GM23338 (cell line): ENCODE data around the gene KIF17.

Source experiments
- EZH2 ChIP-seq: fragments of 200-600 bp; sonication (generic); IDR thresholded peaks from one replicate; pipeline ENCODE4 v1.8.0; 2017; ENCODE audit warnings: antibody characterized with exemption, mild to moderate bottlenecking, low read depth; ENCODE audit not compliant: unreplicated experiment
- JUNB ChIP-seq: IDR thresholded peaks from one replicate; pipeline ENCODE4 v1.6.1; 2016; ENCODE audit warnings: antibody characterized with exemption; ENCODE audit not compliant: unreplicated experiment
- STAT1 ChIP-seq: IDR thresholded peaks from one replicate; pipeline ENCODE4 v1.6.1; 2016; ENCODE audit warnings: antibody characterized with exemption; ENCODE audit not compliant: unreplicated experiment
- ZNF331 ChIP-seq: fragments of 250-450 bp; sonication (Bioruptor Pico); IDR thresholded peaks from 2 replicates; pipeline ENCODE4 v1.5.0; 2020; ENCODE audit warnings: low read depth, mild to moderate bottlenecking, moderate library complexity
- TF ChIP-seq, protein P1 (sequence below), 2 experiments: fragments of 200-600 bp in 1 of 2; sonication (generic) in 1 of 2; conservative IDR thresholded peaks; 2 replicates each; pipeline versions ENCODE4 v1.5.1 to v1.6.1; 2016 to 2017; ENCODE audit warnings: antibody characterized with exemption in 2 of 2, low read depth in 2 of 2, mild to moderate bottlenecking in 2 of 2, moderate library complexity in 1 of 2
- TF ChIP-seq, protein P2 (sequence below): IDR thresholded peaks from one replicate; pipeline ENCODE4 v1.6.1; 2018; ENCODE audit warnings: antibody characterized with exemption; ENCODE audit not compliant: unreplicated experiment

- TF ChIP-seq, protein P1, sequence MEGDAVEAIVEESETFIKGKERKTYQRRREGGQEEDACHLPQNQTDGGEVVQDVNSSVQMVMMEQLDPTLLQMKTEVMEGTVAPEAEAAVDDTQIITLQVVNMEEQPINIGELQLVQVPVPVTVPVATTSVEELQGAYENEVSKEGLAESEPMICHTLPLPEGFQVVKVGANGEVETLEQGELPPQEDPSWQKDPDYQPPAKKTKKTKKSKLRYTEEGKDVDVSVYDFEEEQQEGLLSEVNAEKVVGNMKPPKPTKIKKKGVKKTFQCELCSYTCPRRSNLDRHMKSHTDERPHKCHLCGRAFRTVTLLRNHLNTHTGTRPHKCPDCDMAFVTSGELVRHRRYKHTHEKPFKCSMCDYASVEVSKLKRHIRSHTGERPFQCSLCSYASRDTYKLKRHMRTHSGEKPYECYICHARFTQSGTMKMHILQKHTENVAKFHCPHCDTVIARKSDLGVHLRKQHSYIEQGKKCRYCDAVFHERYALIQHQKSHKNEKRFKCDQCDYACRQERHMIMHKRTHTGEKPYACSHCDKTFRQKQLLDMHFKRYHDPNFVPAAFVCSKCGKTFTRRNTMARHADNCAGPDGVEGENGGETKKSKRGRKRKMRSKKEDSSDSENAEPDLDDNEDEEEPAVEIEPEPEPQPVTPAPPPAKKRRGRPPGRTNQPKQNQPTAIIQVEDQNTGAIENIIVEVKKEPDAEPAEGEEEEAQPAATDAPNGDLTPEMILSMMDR (conservative IDR thresholded peaks at IDR 0.05; ENCODE audit: low read depth in 2 of 2): no peak
- no peak for TF ChIP-seq EZH2
- TF ChIP-seq, protein P2, sequence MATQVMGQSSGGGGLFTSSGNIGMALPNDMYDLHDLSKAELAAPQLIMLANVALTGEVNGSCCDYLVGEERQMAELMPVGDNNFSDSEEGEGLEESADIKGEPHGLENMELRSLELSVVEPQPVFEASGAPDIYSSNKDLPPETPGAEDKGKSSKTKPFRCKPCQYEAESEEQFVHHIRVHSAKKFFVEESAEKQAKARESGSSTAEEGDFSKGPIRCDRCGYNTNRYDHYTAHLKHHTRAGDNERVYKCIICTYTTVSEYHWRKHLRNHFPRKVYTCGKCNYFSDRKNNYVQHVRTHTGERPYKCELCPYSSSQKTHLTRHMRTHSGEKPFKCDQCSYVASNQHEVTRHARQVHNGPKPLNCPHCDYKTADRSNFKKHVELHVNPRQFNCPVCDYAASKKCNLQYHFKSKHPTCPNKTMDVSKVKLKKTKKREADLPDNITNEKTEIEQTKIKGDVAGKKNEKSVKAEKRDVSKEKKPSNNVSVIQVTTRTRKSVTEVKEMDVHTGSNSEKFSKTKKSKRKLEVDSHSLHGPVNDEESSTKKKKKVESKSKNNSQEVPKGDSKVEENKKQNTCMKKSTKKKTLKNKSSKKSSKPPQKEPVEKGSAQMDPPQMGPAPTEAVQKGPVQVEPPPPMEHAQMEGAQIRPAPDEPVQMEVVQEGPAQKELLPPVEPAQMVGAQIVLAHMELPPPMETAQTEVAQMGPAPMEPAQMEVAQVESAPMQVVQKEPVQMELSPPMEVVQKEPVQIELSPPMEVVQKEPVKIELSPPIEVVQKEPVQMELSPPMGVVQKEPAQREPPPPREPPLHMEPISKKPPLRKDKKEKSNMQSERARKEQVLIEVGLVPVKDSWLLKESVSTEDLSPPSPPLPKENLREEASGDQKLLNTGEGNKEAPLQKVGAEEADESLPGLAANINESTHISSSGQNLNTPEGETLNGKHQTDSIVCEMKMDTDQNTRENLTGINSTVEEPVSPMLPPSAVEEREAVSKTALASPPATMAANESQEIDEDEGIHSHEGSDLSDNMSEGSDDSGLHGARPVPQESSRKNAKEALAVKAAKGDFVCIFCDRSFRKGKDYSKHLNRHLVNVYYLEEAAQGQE: no peak
- TF ChIP-seq ZNF331 (CRISPR knock-in tag): no peak
- TF ChIP-seq JUNB: no peak
- no peak for TF ChIP-seq STAT1
These were observed 5.9 kb upstream of the KIF17 start for GRCh38 chr1:20723537-20724363.
